ENCODE measurements around the gene DYNLT1. TPM values are rescaled to one million over a fixed set of nuclear protein-coding genes. Genes with fewer than 3 reads are reported as not detected.
"Not testable (repeated sequence)": the region's sequence is repeated elsewhere in the genome, so short reads cannot be mapped to it uniquely, and the experiment has no call there.

The DYNLT1 gene
- total and polyA plus RNA-seq, 2 experiments from 2014 or later: 60.9 to 241 TPM

DNA sequence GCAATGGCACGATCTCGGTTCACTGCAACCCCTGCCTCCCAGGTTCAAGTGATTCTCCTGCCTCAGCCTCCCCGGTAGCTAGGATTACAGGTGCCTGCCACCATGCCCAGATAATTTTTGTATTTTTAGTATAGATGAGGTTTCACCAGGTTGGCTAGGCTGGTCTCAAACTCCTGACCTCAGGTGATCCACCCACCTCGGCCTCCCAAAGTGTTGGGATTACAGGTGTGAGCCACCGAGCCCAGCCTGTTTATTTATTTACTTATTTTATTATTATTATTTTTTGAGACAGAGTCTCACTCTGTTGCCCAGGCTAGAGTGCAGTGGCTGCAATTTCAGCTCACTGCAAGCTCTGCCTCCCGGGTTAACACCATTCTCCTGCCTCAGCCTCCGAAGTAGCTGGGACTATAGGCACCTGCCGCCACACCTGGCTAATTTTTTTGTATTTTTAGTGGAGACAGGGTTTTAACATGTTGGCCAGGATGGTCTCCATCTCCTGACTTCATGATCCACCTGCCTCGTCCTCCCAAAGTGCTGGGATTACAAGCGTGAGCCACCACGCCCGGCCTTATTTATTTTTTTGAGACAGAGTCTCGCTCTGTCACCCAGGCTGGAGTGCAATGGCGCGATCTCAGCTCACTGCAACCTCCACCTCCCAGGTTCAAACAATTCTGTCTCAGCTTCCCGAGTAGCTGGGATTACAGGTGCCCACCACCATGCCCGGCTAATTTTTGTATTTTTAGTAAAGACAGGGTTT lies 7.6 kb upstream of the DYNLT1 start:
- not testable (repeated sequence) for H3K9me2 ChIP-seq (ENCODE audit: insufficient read depth); H3K27ac ChIP-seq (ENCODE audit: low read depth); H3K27ac Mint-ChIP-seq; DNase-seq (ENCODE audit: low spot score); H3K79me2 ChIP-seq (replicated peaks; ENCODE audit: insufficient read depth); ATAC-seq; H3K36me3 Mint-ChIP-seq (ENCODE audit: low read depth); H3K9me3 Mint-ChIP-seq; H3K4me3 ChIP-seq; H4K20me1 ChIP-seq (replicated peaks; ENCODE audit: insufficient read depth); H3K4me2 ChIP-seq; H3K4me3 Mint-ChIP-seq; H3K27me3 ChIP-seq (ENCODE audit: insufficient read depth); H3K36me3 ChIP-seq (ENCODE audit: insufficient read depth); H3F3A ChIP-seq (replicated peaks; ENCODE audit: low read depth); H3K4me1 ChIP-seq (ENCODE audit: insufficient read depth)
- Mint-ChIP-seq H3K27me3 (ENCODE audit: insufficient read depth, low read depth, poor library complexity) (peaks cover 10% of the 10 kb centered on the region), H3K4me1 (peaks cover 22% of the 10 kb centered on the region)
- H2AFZ ChIP-seq: peak overlapping the region; percentile 28; the same call in 1 of the 2 replicates

GRCh38 chr6:158649289-158650143 lies 5.0 kb upstream of the DYNLT1 start, which contains the start of gene SYTL3:
Gene SYTL3 (plus strand): TSS chr6:158650054. CDS start chr6:158663269, 13,215 bp downstream.
- Mint-ChIP-seq H3K4me1 (peaks cover 18% of the 10 kb centered on the region), H3K27ac (no peak within 1 kb of the TSS), H3K27me3 (ENCODE audit: insufficient read depth, low read depth, poor library complexity) (peaks cover 14% of the 10 kb centered on the region), H3K36me3 (ENCODE audit: low read depth) (no peaks in the 10 kb centered on the region), H3K9me3 (no peaks in the 10 kb centered on the region), H3K4me3 (no peak within 1 kb of the TSS)
- Histone ChIP-seq H3K27me3 (ENCODE audit: insufficient read depth) (peaks cover 12% of the 10 kb centered on the region), H3K79me2 (replicated peaks; ENCODE audit: insufficient read depth) (no peaks in the 10 kb centered on the region), H4K20me1 (replicated peaks; ENCODE audit: insufficient read depth) (no peaks in the 10 kb centered on the region), H3K4me2 (no peak within 1 kb of the TSS), H3K36me3 (ENCODE audit: insufficient read depth) (no peaks in the 10 kb centered on the region), H3F3A (replicated peaks; ENCODE audit: low read depth) (no peaks in the 10 kb centered on the region), H3K9me2 (ENCODE audit: insufficient read depth) (no peaks in the 10 kb centered on the region), H3K27ac (ENCODE audit: low read depth) (no peak within 1 kb of the TSS), H3K4me1 (ENCODE audit: insufficient read depth) (peaks cover 8% of the 10 kb centered on the region), H2AFZ (peak within 1 kb of the TSS; percentile 74), H3K4me3 (no peak within 1 kb of the TSS)
- DNase-seq (ENCODE audit: low spot score): no peak
- ATAC-seq: no peak
- TF ChIP-seq CREB1 (CRISPR knock-in tag; IDR thresholded peaks at IDR 0.05; ENCODE audit: low read depth) (no peak), JUNB (IDR thresholded peaks at IDR 0.05; ENCODE audit: unreplicated experiment) (no peak), EZH2phosphoT487 (IDR thresholded peaks at IDR 0.05; ENCODE audit: unreplicated experiment) (no peak), CTCF (conservative IDR thresholded peaks at IDR 0.05; ENCODE audit: low read depth in 2 of 2) (no peak), ZNF331 (CRISPR knock-in tag; IDR thresholded peaks at IDR 0.05; ENCODE audit: low read depth) (no peak)

GRCh38 chr6:158648682-158649131 lies 4.2 kb upstream of the DYNLT1 start:
- no peaks in the 10 kb centered on the region for H3K9me3 Mint-ChIP-seq
- Histone ChIP-seq H3K36me3 (ENCODE audit: insufficient read depth) (no peaks in the 10 kb centered on the region), H3K4me2 (no peak overlapping the region), H3K4me1 (ENCODE audit: insufficient read depth) (peaks cover 8% of the 10 kb centered on the region), H4K20me1 (replicated peaks; ENCODE audit: insufficient read depth) (no peaks in the 10 kb centered on the region; the same call in 1 of the 2 replicates), H2AFZ (no peak overlapping the region), H3K27me3 (ENCODE audit: insufficient read depth) (peaks cover 12% of the 10 kb centered on the region), H3F3A (replicated peaks; ENCODE audit: low read depth) (no peaks in the 10 kb centered on the region), H3K27ac (ENCODE audit: low read depth) (no peak overlapping the region), H3K79me2 (replicated peaks; ENCODE audit: insufficient read depth) (peaks cover 4% of the 10 kb centered on the region), H3K9me2 (ENCODE audit: insufficient read depth) (no peaks in the 10 kb centered on the region), H3K4me3 (no peak overlapping the region)
- ATAC-seq (no peak), DNase-seq (ENCODE audit: low spot score) (no peak)
- H3K27me3 Mint-ChIP-seq (ENCODE audit: insufficient read depth, low read depth, poor library complexity): peaks cover 15% of the 10 kb centered on the region
- H3K27ac Mint-ChIP-seq: no peak overlapping the region
- no peak overlapping the region for H3K4me3 Mint-ChIP-seq
- TF ChIP-seq ZNF331 (CRISPR knock-in tag; IDR thresholded peaks at IDR 0.05; ENCODE audit: low read depth) (no peak), EZH2 (IDR thresholded peaks at IDR 0.05; ENCODE audit: low read depth, unreplicated experiment) (no peak), CREB1 (CRISPR knock-in tag; IDR thresholded peaks at IDR 0.05; ENCODE audit: low read depth) (no peak), REST (IDR thresholded peaks at IDR 0.05; ENCODE audit: unreplicated experiment) (no peak)
- TF ChIP-seq, protein P1, sequence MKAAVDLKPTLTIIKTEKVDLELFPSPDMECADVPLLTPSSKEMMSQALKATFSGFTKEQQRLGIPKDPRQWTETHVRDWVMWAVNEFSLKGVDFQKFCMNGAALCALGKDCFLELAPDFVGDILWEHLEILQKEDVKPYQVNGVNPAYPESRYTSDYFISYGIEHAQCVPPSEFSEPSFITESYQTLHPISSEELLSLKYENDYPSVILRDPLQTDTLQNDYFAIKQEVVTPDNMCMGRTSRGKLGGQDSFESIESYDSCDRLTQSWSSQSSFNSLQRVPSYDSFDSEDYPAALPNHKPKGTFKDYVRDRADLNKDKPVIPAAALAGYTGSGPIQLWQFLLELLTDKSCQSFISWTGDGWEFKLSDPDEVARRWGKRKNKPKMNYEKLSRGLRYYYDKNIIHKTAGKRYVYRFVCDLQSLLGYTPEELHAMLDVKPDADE (IDR thresholded peaks at IDR 0.05): no peak
- H3K4me1 Mint-ChIP-seq: peaks cover 16% of the 10 kb centered on the region
- H3K36me3 Mint-ChIP-seq (ENCODE audit: low read depth): no peaks in the 10 kb centered on the region

Data from GM23338 (cell line).